ENCODE measurements around the gene SHMT2.
A peak's percentile ranks its signal among the peaks of the same experiment; 100 is the strongest.

The SHMT2 gene

DNA sequence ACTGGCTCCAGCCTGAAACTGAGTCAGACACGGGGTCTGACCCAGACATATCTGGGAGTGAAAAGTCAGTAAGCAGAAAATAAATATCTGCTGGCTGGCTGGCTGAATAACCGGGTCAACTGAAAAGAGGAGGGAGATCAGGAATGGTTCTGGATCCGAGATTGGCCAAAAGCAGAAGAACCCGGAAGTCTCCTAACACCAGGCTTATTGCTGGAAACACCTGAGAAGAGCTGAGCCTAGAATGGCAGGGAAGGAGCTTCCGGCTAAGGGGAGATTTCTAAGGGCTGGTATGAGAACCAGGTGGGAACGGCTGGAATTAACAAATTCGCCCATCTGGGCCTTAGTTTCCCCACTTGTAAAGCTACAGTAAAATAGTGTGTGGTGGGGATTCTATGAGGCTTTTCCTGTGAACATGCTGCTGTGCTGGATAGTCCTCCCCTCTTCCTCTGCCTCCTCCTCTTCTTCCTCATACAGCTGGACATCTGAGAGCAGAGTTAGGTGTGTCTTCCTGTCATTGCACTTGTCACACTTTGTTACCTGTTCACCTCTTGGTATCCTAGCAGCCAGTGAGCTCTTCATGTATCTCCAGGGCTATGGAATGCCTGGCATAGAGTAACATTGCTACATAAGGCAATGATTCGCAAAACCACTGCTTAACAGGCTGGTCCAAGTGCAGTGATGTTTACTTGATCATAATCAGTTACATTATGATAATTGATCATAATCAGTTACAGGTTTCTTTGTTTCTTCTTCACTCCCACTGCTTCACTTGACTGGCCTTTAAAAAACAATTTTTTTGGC, 2.0 kb upstream of the SHMT2 start:
- no peak for DNase-seq (ENCODE audit: low spot score)

DNA sequence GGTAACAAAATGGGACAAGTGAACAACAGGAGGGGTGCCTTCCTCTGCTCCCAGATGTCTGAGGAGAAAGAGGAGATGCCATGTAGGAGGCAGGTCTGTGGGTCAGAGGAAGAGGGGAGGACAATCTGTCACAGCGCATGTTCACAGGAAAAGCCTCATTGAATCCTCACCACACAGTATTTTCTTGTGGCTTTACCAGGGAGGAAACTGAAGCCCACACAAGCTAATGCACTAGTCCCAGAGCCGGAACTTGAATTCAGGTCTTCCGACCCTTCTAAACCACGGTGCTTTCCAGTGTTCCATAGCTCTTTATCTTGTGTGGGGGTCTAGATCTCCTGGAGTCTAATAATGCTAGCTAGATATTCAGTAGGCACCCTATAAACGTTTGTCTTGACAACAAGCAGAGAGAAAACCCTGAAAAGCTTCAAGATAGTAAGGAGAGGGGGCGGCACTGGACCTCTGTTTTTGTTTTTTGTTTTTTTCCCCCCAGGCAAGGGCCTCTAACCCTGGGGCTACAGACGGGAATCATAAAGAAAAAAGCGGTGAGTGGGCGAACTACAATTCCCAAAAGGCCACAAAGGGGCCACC, 371 bp upstream of the SHMT2 start:
- DNase-seq (ENCODE audit: low spot score): peak; percentile 44

DNA sequence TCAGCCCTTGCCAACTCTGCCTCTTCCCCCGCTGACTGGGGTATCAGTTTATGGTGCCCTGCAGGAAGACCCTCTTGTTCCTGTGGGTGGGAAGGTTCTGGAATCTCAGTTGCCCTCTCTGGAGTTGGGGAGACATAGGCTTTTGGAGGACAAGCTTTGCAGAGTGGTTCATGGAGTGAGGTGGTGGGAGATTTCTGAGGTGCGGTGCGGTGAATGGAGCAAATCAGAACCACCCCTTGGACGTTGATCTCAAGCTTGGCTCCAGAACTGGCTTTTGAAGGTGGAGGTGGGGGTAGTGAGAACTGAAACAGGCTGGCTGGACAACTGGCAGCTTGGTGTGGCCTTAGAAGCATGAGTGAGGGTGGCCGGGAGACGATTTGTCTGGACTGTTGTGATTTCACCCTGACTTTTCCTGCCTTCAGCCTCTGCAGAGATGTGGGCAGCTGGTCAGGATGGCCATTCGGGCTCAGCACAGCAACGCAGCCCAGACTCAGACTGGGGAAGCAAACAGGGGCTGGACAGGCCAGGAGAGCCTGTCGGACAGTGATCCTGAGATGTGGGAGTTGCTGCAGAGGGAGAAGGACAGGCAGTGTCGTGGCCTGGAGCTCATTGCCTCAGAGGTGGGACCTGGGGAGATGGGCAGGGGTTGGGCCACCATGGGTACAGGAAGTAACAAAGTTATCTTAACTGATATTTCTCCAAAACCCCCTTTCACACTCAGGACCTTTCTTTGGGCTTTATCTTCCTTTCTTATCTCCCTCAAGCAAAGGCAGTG, 1.1 kb downstream of the SHMT2 start:
- DNase-seq (ENCODE audit: low spot score): no peak

DNA sequence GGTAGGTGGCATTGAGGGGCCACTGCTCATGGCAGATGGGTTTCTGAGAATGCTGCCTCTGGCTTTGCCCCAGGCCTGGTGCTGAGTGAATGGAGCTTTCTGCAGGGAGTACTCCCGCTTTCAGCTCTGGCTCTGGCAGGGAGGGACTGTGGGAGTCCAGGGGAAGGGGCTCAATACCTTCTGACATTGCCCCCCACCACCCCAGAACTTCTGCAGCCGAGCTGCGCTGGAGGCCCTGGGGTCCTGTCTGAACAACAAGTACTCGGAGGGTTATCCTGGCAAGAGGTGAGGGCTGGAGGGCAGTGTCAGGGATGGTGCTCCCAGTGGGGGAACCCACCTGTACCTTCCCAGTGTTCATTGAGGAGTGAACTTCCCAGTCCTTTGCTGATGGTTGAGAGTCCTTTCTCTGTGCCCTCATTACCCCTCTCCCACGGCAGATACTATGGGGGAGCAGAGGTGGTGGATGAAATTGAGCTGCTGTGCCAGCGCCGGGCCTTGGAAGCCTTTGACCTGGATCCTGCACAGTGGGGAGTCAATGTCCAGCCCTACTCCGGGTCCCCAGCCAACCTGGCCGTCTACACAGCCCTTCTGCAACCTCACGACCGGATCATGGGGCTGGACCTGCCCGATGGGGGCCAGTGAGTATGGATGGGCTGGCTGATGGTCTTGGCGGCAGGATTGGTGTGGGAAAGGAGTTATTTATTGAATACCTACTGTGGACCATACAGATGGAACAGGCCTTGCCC, 1.9 kb downstream of the SHMT2 start:
- DNase-seq (ENCODE audit: low spot score): no peak

DNA sequence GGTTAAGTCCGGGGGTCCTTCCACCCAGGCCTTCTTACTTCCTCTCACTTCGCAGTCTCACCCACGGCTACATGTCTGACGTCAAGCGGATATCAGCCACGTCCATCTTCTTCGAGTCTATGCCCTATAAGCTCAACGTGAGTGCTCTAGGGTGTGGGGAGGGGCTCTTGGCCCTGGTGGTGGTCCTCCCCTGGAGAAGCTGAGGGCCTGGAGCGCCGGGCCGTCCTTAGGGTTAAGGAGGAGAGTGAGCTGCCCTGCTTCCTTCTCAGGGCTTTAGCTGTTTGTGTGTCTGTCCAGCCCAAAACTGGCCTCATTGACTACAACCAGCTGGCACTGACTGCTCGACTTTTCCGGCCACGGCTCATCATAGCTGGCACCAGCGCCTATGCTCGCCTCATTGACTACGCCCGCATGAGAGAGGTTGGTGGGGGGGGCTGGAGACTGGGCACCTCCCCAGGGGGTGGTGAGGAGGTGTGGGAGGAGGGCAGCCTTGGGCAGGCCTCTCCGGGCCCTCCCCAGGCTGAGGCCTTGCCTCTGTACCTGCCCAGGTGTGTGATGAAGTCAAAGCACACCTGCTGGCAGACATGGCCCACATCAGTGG, 2.7 kb downstream of the SHMT2 start:
- no peak for DNase-seq (ENCODE audit: low spot score)

DNA sequence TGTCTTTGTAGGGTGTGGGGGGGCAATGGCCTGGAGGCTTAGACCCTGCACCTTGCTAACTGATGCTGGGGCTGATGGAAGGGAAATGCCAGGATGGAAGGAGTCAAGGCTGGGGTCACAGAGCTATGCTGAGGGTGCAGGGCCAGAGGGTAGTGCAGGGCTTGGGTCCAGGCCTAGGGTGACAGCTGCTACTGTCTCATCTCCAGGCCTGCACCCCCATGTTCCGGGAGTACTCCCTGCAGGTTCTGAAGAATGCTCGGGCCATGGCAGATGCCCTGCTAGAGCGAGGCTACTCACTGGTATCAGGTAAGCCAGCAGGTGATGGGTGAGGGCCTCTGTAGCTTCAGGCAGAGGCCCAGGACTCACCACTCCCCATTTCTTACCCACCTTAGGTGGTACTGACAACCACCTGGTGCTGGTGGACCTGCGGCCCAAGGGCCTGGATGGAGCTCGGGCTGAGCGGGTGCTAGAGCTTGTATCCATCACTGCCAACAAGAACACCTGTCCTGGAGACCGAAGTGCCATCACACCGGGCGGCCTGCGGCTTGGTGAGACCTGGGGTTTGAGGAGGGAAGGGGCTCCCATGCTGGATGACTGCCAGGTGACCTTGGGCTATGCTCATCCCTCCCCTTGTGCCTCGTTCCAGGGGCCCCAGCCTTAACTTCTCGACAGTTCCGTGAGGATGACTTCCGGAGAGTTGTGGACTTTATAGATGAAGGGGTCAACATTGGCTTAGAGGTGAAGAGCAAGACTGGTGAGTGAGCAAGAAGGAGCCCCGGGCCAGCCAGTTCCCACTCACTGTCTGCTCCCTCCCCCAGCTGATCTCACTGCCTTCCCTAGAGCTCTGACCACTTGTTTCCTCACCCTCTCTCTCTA, 4.1 kb downstream of the SHMT2 start:
- DNase-seq (ENCODE audit: low spot score): no peak

DNA sequence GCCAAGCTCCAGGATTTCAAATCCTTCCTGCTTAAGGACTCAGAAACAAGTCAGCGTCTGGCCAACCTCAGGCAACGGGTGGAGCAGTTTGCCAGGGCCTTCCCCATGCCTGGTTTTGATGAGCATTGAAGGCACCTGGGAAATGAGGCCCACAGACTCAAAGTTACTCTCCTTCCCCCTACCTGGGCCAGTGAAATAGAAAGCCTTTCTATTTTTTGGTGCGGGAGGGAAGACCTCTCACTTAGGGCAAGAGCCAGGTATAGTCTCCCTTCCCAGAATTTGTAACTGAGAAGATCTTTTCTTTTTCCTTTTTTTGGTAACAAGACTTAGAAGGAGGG, 4.7 kb downstream of the SHMT2 start:
- DNase-seq (ENCODE audit: low spot score): no peak

DNA sequence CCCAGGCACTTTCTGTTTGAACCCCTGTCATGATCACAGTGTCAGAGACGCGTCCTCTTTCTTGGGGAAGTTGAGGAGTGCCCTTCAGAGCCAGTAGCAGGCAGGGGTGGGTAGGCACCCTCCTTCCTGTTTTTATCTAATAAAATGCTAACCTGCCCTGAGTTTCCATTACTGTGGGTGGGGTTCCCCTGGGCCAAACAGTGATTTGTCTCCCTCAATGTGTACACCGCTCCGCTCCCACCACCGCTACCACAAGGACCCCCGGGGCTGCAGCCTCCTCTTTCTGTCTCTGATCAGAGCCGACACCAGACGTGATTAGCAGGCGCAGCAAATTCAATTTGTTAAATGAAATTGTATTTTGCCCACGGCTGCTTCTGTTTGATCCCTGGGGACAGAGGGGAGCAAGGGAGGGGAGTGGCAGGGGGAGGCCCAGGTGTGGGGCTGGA, 5.1 kb downstream of the SHMT2 start:
- no peak for DNase-seq (ENCODE audit: low spot score)

DNA sequence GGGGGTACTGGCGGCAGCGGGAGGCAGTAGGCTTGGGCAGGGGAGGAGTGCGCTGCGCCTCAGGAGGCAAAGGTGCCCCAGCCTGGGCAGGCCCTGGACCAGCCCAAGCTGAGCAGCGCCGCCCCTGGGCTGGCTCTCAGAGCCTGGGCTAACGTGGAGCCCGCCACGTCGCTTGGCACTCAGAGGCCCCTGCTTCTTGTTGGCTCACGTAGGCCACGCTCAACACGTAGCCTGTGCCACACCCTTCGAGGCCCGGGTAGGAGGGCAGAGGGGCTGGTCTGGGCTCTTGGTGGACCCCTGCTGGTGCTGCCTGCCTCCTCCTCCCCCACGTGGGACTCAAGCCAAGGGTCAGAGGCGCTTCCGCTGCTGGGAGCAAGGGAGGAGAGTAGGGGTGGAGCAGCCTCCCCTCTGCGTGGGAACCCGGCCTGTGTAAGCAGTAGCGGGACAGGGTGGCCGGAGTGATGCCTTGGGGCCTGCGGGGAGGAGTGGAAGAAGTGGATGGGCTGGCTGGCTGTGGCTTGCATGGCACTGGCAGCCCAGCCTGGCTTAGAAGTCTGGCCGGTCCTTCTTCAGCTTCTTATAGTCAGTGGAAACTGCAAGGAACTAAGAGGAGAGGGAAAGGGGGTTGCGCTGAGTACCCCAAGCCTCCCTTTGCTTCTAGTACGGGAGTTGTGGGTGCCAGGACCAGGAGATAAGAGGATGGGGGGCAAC, 5.7 kb downstream of the SHMT2 start:
- DNase-seq (ENCODE audit: low spot score): no peak

GRCh38 chr12:57235728-57236131, 6.2 kb downstream of the SHMT2 start:
- DNase-seq (ENCODE audit: low spot score): no peak

DNA sequence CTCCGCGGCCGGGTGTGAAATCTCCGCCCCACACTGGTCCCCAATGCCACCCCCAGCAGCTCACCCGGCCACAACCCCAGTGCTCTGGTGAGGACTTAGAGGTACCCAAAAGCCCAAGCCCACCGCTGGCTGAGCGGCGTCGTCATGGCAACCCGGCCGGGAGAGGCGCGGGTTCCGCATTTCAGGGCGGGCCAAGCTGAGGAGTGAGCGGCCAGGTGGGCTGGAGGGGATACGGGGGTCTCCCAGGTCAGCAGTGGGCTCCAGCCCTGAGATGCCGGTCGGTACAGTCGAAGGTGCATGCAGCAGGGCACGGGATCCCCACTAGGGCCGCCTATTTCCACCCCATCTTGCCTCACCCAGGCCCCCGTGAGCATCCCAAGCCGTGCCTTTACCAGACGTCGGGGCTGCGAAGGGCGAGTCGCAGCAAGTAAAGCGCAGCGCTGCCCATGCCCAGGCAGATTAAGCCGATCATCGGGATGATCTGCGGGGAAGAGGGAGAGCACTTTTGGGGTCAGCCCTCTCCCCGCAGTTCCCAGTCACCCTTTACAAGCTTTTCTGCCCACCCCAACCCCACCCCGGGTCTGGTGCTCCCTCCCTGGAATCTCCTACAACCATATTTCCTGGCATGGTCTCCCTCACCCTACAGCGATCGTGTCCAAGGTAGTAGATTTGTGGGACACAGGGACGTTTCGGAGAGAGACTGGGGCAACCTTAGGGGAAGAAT, 6.9 kb downstream of the SHMT2 start:
- DNase-seq (ENCODE audit: low spot score): no peak

DNA sequence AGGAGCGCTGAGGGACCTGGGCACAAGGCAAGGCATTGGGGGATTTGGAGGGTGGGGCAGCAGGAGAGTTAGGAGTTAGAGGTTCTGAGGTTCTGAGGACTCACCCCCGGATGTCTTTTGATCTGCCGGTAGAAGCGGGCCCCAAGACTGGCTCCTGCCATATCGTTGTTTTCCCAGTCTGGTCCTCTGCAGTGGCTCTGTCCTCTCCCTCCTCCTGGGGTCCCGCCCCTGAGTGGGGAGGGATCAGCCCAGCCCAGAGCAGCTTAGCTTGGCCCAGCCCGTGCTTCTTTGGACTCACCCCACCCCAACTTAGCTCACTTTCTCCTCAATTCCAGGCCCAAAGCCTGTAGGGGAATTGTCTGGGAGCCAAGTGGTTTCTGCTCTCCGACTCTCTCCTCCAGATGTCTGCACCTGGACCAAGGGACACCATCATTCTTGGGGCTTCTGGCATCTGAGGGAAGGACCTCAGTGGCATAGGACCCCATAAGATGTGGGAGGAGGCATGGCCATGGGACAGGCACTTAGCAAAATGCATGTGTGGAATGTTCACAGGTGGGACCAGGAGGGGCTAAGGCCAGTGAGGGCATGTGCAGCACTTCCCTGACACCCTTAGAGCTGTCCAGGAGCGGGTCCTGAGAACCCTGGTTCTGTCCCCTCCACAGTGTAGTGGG, 7.5 kb downstream of the SHMT2 start:
- DNase-seq (ENCODE audit: low spot score): no peak

DNA sequence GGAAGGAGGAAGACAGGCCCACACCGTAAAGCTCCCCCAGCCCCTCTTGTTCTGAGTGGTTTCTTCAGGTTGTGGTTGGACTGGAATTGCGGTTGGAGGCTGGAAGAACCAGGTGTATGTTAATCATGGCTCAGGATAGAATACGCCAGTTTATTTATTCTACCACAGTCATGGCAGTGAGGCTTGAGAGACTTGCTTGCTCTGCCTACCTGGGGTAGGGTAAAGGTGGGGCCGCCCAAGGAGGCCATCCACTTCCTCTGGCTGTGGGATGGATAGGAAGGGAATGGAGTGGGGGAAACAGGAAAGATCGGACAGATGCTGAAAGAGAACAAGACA, 8.1 kb downstream of the SHMT2 start:
- no peak for DNase-seq (ENCODE audit: low spot score)

DNA sequence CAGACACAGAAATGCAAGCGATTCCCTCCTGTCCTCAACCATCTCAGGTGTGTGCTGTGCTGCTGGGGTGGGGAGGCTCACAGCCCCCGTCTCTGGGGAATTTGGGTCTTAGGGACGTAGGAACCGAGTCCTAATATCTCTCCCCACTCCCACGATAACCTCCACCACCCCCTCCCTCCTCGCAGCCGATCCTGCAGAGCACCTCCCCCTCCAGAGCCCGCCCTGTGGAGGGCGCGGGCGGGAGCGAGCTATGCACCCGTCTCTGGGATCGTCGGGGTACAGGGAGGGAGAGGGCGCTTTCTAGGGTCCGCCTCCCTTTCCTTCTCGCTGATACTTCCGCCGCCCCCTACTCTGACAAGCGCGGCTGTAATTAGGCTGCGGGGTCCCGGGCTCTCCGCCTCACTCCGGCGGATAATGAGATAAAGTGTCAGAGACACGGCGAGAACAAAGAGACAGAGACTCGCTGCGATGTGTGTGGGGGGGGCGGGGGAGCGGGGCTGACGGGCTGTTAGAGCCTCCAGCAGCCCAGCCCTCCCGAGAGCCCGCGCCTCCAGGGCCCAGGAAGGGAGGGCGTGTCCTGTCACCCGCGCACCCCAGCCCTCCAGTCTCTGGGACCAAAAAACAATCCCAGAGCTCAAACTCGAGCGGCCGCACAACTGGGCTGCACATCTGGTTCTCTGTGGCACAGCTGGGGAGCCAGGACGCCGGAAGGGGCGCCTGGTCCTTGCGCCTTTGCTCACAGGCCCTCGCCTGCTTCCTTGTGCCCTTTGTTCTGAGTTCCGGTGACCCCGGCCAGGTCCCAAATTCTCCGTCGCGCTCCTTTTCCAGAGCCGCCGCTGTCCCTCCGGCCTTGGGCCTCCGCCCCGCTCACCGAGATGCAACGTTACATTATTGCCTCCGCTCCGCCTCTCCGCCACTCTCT, 8.7 kb downstream of the SHMT2 start:
- no peak for DNase-seq (ENCODE audit: low spot score)

DNA sequence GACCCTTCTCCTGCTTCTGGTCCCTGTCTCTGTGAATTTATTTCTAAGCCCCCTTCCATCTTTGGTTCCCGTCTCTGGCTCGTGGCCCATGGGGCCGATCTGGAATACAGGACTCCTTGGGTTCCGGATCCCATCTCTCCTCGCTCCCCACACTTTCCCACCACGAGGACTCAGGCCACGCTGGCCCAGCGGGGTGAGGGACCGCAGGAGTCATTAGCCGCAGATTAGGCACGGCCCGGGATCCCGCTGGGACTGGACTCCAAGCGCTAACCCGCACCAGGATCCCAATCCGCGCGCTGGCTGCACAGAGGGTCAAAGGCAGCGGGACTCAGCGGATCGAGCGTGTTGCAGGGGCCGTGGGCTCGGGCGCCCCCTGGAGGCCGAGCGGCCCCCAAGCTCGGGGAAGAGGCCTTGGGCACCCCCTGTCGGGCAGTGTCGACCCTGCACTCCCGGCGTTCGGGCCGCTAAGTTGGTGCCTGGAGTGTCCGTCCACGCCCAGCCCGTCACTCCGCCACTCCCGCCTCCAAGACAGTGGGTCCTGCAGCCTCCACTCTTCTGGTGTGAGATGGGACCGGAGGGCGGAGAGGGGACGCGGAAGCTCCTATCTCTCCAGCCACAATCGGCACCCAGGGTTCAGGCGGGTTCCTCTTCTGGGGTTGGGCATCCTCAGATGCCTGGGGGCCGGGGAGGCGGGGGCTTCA, 9.5 kb downstream of the SHMT2 start:
- peak; percentile 91 for DNase-seq (ENCODE audit: low spot score)

- no peak for DNase-seq (ENCODE audit: low spot score)
Observed at GRCh38 chr12:57239587-57240065, 10.1 kb downstream of the SHMT2 start.
